Naive thymus-derived CD4-positive, alpha-beta T cell (primary cell): Measurements from ENCODE around the gene DDX31. TPM values are rescaled to one million over a fixed set of nuclear protein-coding genes. Genes with fewer than 3 reads are reported as not detected.
A peak's percentile ranks its signal among the peaks of the same experiment; 100 is the strongest.

Source experiments
- ATAC-seq: fragments of 150-1000 bp; cut with Tn5 transposase; 2 replicates; pipeline ENCODE4 v1.10.0; 2021; ENCODE audit warnings: mild to moderate bottlenecking, moderate library complexity
- CTCF ChIA-PET: fragments of 350-600 bp; sonication (Branson Sonifier 250); formaldehyde crosslinking; loops from one replicate; lab custom pipeline; 2021; ENCODE audit warnings: antibody characterized with exemption; lab: Charles Lee
- POLR2A ChIA-PET: fragments of 350-600 bp; sonication (Branson Sonifier 250); formaldehyde crosslinking; loops from one replicate; lab custom pipeline; 2021; ENCODE audit warnings: antibody characterized with exemption, inconsistent platforms; lab: Charles Lee
- DNase-seq, 9 donors: peaks; one replicate each; pipeline versions ENCODE4 v3.0.0 to v3.0.0-alpha.2; 2020 to 2022; ENCODE audit warnings: mixed read lengths in 1 of 9
- H3K27ac ChIP-seq: one replicate; pipeline ENCODE4 v1.7.0; 2013; ENCODE audit warnings: mild to moderate bottlenecking, low read depth, low read length, moderate library complexity
- H3K27me3 ChIP-seq, 2 donors: one replicate each; pipeline ENCODE4 v1.7.0; 2013; ENCODE audit warnings: low read length in 2 of 2, mild to moderate bottlenecking in 2 of 2, moderate library complexity in 2 of 2; ENCODE audit not compliant: control insufficient read depth in 2 of 2, insufficient read depth in 2 of 2
- H3K36me3 ChIP-seq, 3 experiments: 1 replicate in 2 of 3; 2 replicates in 1 of 3; pipeline ENCODE4 v1.7.0; 2013; ENCODE audit warnings: low read length in 3 of 3, mild to moderate bottlenecking in 3 of 3, moderate library complexity in 1 of 3; ENCODE audit not compliant: insufficient read depth in 3 of 3, control insufficient read depth in 2 of 3
- H3K4me1 ChIP-seq, 2 donors: one replicate each; pipeline ENCODE4 v1.7.0; 2013; ENCODE audit warnings: low read length in 2 of 2, mild to moderate bottlenecking in 2 of 2, moderate library complexity in 1 of 2; ENCODE audit not compliant: control insufficient read depth in 2 of 2, insufficient read depth in 2 of 2
- H3K4me3 ChIP-seq: 2 replicates; pipeline ENCODE4 v1.7.0; 2013; ENCODE audit warnings: mild to moderate bottlenecking, low read length
- H3K9me3 ChIP-seq, 3 experiments: 1 replicate in 2 of 3; 2 replicates in 1 of 3; pipeline ENCODE4 v1.7.0; 2013; ENCODE audit warnings: low read length in 3 of 3; ENCODE audit not compliant: control insufficient read depth in 2 of 3
- H3K27ac Mint-ChIP-seq, 9 donors: one replicate each; pipeline ENCODE4 v1.8.0; 2020 to 2022; ENCODE audit warnings: mixed read lengths in 9 of 9, mild to moderate bottlenecking in 8 of 9, moderate library complexity in 5 of 9, inconsistent platforms in 2 of 9
- H3K27me3 Mint-ChIP-seq, 5 donors: one replicate each; pipeline ENCODE4 v1.8.0; 2021 to 2022; ENCODE audit warnings: mixed read lengths in 5 of 5, mild to moderate bottlenecking in 1 of 5
- H3K36me3 Mint-ChIP-seq, 5 donors: one replicate each; pipeline ENCODE4 v1.8.0; 2020 to 2022; ENCODE audit warnings: mixed read lengths in 5 of 5, mild to moderate bottlenecking in 3 of 5, inconsistent platforms in 1 of 5
- H3K4me1 Mint-ChIP-seq, 7 donors: one replicate each; pipeline ENCODE4 v1.8.0; 2020 to 2022; ENCODE audit warnings: mixed read lengths in 7 of 7, mild to moderate bottlenecking in 3 of 7, inconsistent platforms in 1 of 7
- H3K4me3 Mint-ChIP-seq, 10 donors: one replicate each; pipeline ENCODE4 v1.8.0; 2020 to 2022; ENCODE audit warnings: mild to moderate bottlenecking in 10 of 10, mixed read lengths in 10 of 10, moderate library complexity in 6 of 10, inconsistent platforms in 2 of 10
- H3K9me3 Mint-ChIP-seq, 11 donors: one replicate each; pipeline ENCODE4 v1.8.0; 2020 to 2022; ENCODE audit warnings: mixed read lengths in 11 of 11, mild to moderate bottlenecking in 4 of 11, inconsistent platforms in 1 of 11, moderate library complexity in 1 of 11
- intact Hi-C, 2 donors: fragments of 100-400 bp; cut with micrococcal nuclease; formaldehyde crosslinking; loops; one replicate each; pipeline ENCODE4 v1.15.1; 2023
- polyA plus RNA-seq, 2 donors: library from polyadenylated mRNA; unstranded; fragments of 300-500 nt; fragmentation: Illumina TruSeq; gene quantifications; one replicate each; pipeline ENCODE4 v1.2.3, GENCODE V29; 2021
- total RNA-seq, 6 experiments: library from RNA in 5 of 6; stranded (reverse) in 5 of 6; gene quantifications; 1 replicate in 5 of 6; 2 replicates in 1 of 6; pipeline ENCODE4 v1.2.3 and lab custom pipeline; 2021 to 2026

The DDX31 gene
- total and polyA plus RNA-seq, 7 experiments from 2014 or later = 8.2 to 28.0 (median 18.2) TPM

DNA sequence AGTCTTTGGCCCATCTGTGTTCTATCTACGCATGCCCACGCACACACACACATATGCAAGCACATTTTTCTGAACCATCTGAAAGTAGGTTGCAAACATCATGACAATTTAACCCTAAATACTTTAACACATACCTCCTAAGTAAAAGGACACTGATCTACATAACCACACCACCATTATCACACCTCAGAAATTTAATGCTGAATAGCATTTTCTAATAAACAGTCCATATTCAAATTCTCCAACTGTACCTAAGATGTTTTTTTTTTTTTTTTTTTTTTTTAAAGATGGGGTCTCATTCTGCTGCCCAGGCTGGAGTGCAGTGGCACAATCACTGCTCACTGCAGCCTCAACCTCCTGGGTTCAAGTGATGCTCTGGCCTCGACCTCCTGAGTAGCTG, 35.5 kb downstream of the DDX31 start:
- Mint-ChIP-seq H3K36me3 (peaks cover 2 to 75% (median 36%) of the 10 kb centered on the region in 5 donors), H3K27ac (no peak overlapping the region), H3K4me3 (no peak overlapping the region), H3K4me1 (peaks cover 0 to 3% (median 0%) of the 10 kb centered on the region in 7 donors), H3K27me3 (no peaks in the 10 kb centered on the region), H3K9me3 (no peaks in the 10 kb centered on the region)
- POLR2A ChIA-PET = no interaction called here
- ATAC-seq (no peak), DNase-seq (no peak)
- H3K36me3 ChIP-seq = peaks cover 12 to 81% (median 20%) of the 10 kb centered on the region in 3 experiments
- no peak overlapping the region for H3K4me3 ChIP-seq
- H3K9me3 ChIP-seq = no peaks in the 10 kb centered on the region
- no peak overlapping the region for H3K27ac ChIP-seq
- intact Hi-C loops = no loop called here
- H3K27me3 ChIP-seq = no peaks in the 10 kb centered on the region
- CTCF ChIA-PET = no interaction called here
- H3K4me1 ChIP-seq = no peaks in the 10 kb centered on the region

DNA sequence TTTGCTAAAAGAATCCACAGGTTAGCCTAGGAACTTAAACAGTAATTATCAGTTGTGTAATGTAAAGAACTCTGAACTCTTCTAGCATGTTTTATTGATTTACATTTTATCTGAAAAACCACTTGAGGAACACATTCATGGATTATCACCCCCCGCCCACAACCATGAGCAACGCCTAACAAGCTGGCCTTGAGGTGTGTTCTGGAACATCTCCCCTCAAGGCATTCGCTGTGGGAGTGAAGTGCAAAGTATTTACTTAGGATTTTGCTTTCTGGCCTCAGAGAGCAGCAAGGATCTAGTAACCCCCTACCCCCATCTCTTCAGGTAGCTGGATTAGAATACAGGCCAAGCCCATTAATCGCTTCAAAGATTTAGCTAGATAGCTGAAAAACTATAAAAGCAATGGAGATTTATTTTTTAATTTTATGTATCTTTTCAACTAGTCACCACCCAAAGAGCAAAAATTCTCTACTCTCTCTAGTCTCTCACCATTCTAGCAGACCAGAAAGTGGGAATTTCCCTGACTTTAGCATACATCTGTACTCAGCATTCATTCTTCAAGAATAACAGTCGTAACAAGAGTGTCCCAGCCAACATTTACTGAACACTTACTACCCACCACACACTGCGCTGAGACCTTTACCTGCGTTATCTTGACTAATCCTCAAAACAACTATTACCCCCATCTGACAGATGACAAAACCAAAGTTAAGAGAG, 37.2 kb downstream of the DDX31 start:
- no peak overlapping the region for H3K27ac ChIP-seq
- ATAC-seq = no peak
- H3K4me1 ChIP-seq = no peaks in the 10 kb centered on the region
- Mint-ChIP-seq H3K9me3 (no peaks in the 10 kb centered on the region), H3K36me3 (peaks cover 2 to 77% (median 33%) of the 10 kb centered on the region in 5 donors), H3K4me3 (no peak overlapping the region), H3K27me3 (no peaks in the 10 kb centered on the region), H3K4me1 (peaks cover 0 to 3% (median 0%) of the 10 kb centered on the region in 7 donors), H3K27ac (no peak overlapping the region)
- ChIA-PET POLR2A (no interaction called here), CTCF (no interaction called here)
- H3K36me3 ChIP-seq = peaks cover 4 to 80% (median 9%) of the 10 kb centered on the region in 3 experiments
- H3K27me3 ChIP-seq = no peaks in the 10 kb centered on the region
- H3K4me3 ChIP-seq = no peak overlapping the region
- intact Hi-C loops = no loop called here
- no peak for DNase-seq
- H3K9me3 ChIP-seq = no peaks in the 10 kb centered on the region

DNA sequence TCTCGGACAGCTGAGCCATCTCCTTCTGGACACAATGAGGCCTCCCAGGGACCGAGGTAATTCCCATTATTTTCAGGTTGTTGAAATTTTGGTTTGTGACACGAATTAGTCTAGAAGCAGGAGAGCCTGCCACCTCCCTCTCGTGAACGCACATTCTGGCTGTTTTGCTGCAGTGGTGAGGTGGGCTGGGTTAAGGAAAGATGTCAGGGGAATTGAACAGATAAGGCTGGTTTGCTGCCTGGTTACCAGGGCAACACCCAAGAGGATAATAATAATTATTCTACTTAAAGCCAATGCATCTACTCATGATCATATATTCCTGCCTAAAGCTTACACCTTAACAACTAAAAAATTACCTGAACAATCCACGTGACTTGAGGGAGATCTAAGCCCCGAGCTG, 38.1 kb downstream of the DDX31 start:
- Histone ChIP-seq H3K27ac (no peak overlapping the region), H3K27me3 (no peaks in the 10 kb centered on the region), H3K9me3 (no peaks in the 10 kb centered on the region), H3K36me3 (peaks cover 4 to 80% (median 9%) of the 10 kb centered on the region in 3 experiments), H3K4me3 (no peak overlapping the region), H3K4me1 (no peaks in the 10 kb centered on the region)
- ATAC-seq (no peak), DNase-seq (no peak)
- CTCF ChIA-PET = no interaction called here
- Mint-ChIP-seq H3K36me3 (peaks cover 2 to 77% (median 40%) of the 10 kb centered on the region in 5 donors), H3K9me3 (no peaks in the 10 kb centered on the region), H3K27me3 (no peaks in the 10 kb centered on the region), H3K4me3 (no peak overlapping the region), H3K4me1 (peaks cover 0 to 3% (median 0%) of the 10 kb centered on the region in 7 donors), H3K27ac (peak overlapping the region in 1 of 9 donors; percentile 69)
- POLR2A ChIA-PET = no interaction called here
- intact Hi-C loops = no loop called here

DNA sequence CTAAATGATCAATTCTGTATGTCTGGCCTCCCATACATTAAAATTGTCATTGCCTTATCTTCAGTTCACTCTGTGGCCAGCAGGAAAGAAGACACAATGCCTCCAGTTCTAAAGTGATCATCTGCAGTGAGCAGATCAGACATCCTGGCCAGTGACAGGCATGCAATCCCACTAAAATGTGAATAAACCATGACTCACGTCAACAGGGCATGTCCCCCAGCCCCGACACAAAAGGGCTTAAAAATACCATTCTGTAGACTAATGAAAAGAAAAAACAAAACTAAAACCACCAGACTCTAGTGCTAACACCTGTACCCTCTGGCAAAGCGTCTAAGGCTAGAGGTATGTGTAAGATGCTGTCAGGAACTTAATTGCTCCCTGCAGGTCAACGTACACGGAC, 38.5 kb downstream of the DDX31 start:
- H3K36me3 ChIP-seq = peaks cover 4 to 80% (median 9%) of the 10 kb centered on the region in 3 experiments
- H3K36me3 Mint-ChIP-seq = peaks cover 2 to 79% (median 41%) of the 10 kb centered on the region in 5 donors
- no peaks in the 10 kb centered on the region for H3K4me1 ChIP-seq
- ChIA-PET CTCF (no interaction called here), POLR2A (no interaction called here)
- no peak overlapping the region for H3K27ac Mint-ChIP-seq
- no peaks in the 10 kb centered on the region for H3K27me3 Mint-ChIP-seq
- H3K4me1 Mint-ChIP-seq = peaks cover 0 to 3% (median 0%) of the 10 kb centered on the region in 7 donors
- no peak overlapping the region for H3K4me3 Mint-ChIP-seq
- no peaks in the 10 kb centered on the region for H3K9me3 Mint-ChIP-seq
- no peaks in the 10 kb centered on the region for H3K9me3 ChIP-seq
- H3K4me3 ChIP-seq = no peak overlapping the region
- no peak for ATAC-seq
- H3K27me3 ChIP-seq = no peaks in the 10 kb centered on the region
- no peak overlapping the region for H3K27ac ChIP-seq
- DNase-seq = no peak
- intact Hi-C loops = no loop called here

DNA sequence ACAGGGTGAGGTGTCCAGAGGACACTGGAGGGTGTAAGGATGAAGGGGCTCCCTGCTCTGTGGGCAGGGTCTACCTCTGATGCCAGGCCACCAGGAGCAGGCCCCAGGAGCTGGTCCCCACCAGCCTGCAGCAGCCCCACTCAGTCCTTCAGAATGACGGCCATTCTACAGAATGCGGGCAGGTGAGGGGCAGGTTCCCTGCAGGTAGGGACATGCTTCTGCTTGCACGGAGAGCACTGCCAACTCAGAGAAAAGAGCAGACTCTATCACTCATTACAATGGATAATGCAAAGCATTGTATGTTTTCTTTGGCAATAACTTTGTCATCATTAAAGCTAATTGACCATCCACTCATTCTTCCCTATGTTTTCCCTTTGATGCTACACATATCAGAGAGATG, 39.0 kb downstream of the DDX31 start:
- no peak overlapping the region for H3K27ac ChIP-seq
- no peaks in the 10 kb centered on the region for H3K4me1 ChIP-seq
- no peaks in the 10 kb centered on the region for H3K9me3 ChIP-seq
- H3K36me3 Mint-ChIP-seq = peaks cover 2 to 83% (median 41%) of the 10 kb centered on the region in 5 donors
- no peaks in the 10 kb centered on the region for H3K9me3 Mint-ChIP-seq
- H3K27ac Mint-ChIP-seq = no peak overlapping the region
- intact Hi-C loops = no loop called here
- peaks cover 0 to 3% (median 0%) of the 10 kb centered on the region in 7 donors for H3K4me1 Mint-ChIP-seq
- DNase-seq = no peak
- H3K36me3 ChIP-seq = peaks cover 4 to 80% (median 9%) of the 10 kb centered on the region in 3 experiments
- no peaks in the 10 kb centered on the region for H3K27me3 ChIP-seq
- H3K27me3 Mint-ChIP-seq = no peaks in the 10 kb centered on the region
- POLR2A ChIA-PET = no interaction called here
- no peak for ATAC-seq
- no peak overlapping the region for H3K4me3 Mint-ChIP-seq
- H3K4me3 ChIP-seq = no peak overlapping the region
- CTCF ChIA-PET = no interaction called here

DNA sequence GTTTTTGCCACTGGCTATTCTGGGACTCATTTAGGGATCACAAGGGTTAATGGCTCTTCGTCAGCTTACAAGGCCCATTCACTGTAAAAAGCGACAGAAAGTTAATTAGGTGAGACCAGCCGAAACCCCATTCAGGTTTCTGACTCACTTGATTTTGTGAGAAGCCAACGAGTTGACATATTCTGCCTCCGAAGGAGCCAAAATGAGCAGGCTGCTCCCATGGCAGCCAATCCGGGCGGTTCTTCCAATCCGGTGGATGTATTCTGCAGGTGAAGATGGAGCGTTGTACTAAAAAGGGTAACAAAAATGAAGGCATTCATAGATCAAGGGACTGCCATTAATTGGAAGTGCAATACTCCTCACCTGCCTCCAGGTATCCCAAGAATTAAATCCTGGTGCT, 39.7 kb downstream of the DDX31 start:
- Mint-ChIP-seq H3K4me3 (no peak overlapping the region), H3K9me3 (no peaks in the 10 kb centered on the region), H3K27ac (no peak overlapping the region), H3K27me3 (no peaks in the 10 kb centered on the region), H3K4me1 (peaks cover 0 to 3% (median 0%) of the 10 kb centered on the region in 7 donors), H3K36me3 (peaks cover 5 to 89% (median 48%) of the 10 kb centered on the region in 5 donors)
- DNase-seq (no peak), ATAC-seq (no peak)
- no peak overlapping the region for H3K27ac ChIP-seq
- ChIA-PET POLR2A (no interaction called here), CTCF (no interaction called here)
- no peak overlapping the region for H3K4me3 ChIP-seq
- no peaks in the 10 kb centered on the region for H3K4me1 ChIP-seq
- intact Hi-C loops = no loop called here
- no peaks in the 10 kb centered on the region for H3K9me3 ChIP-seq
- peaks cover 4 to 82% (median 9%) of the 10 kb centered on the region in 3 experiments for H3K36me3 ChIP-seq
- H3K27me3 ChIP-seq = no peaks in the 10 kb centered on the region

DNA sequence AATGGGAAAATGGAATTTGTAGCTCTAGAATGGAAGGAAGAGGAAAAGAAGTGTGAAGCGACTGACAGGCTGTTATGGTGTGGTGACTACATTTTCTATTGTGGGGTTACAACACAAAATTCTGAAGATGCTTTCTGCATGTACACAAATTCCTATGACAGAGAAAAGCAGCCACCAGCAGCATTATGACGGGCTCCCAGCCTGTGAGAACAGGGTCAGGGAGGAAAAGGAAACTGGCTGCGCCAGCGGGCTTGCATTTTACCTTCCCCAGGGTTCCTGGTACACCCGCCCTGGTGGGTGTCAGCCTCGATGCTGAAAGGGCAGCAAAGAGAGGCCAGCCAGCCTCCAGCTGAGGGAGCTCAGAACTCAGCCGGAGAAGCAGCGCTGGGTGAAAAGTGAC, 41.0 kb downstream of the DDX31 start:
- H3K36me3 ChIP-seq = peaks cover 4 to 77% (median 9%) of the 10 kb centered on the region in 3 experiments
- no peak overlapping the region for H3K27ac Mint-ChIP-seq
- no peaks in the 10 kb centered on the region for H3K9me3 ChIP-seq
- ChIA-PET CTCF (no interaction called here), POLR2A (no interaction called here)
- H3K4me1 Mint-ChIP-seq = peaks cover 0 to 3% (median 0%) of the 10 kb centered on the region in 7 donors
- no peaks in the 10 kb centered on the region for H3K27me3 ChIP-seq
- H3K4me3 ChIP-seq = no peak overlapping the region
- no peak overlapping the region for H3K27ac ChIP-seq
- peaks cover 5 to 89% (median 54%) of the 10 kb centered on the region in 5 donors for H3K36me3 Mint-ChIP-seq
- no peaks in the 10 kb centered on the region for H3K27me3 Mint-ChIP-seq
- intact Hi-C loops = no loop called here
- no peaks in the 10 kb centered on the region for H3K4me1 ChIP-seq
- ATAC-seq (no peak), DNase-seq (no peak)
- no peaks in the 10 kb centered on the region for H3K9me3 Mint-ChIP-seq
- no peak overlapping the region for H3K4me3 Mint-ChIP-seq
